GM18951 (cell line): Measurements from ENCODE around the gene EPS8L1.

Source experiments
- POLR2A ChIP-seq: IDR thresholded peaks from 4 replicates; pipeline ENCODE4 v1.6.1; 2011; ENCODE audit warnings: mild to moderate bottlenecking; ENCODE audit not compliant: insufficient read length, insufficient read depth; ENCODE audit errors: extremely low read depth
- in situ Hi-C: fragments of 300-500 bp; cut with MboI; formaldehyde crosslinking; loops from one replicate; pipeline ENCODE4 v1.12.0; 2022; ENCODE audit warnings: low sequenced_read_pairs, mixed read lengths, inconsistent platforms; ENCODE audit not compliant: unreplicated experiment

The EPS8L1 gene

GRCh38 chr19:55079400-55080038 lies 3.9 kb downstream of the EPS8L1 start:
- TF ChIP-seq POLR2A: no peak
- in situ Hi-C loops: no loop called here

- TF ChIP-seq POLR2A: no peak
- in situ Hi-C loops: no loop called here
These were observed 4.7 kb downstream of the EPS8L1 start for GRCh38 chr19:55080121-55080967.

GRCh38 chr19:55080968-55081769 lies 5.5 kb downstream of the EPS8L1 start:
- in situ Hi-C loops: no loop called here
- TF ChIP-seq POLR2A: peak; percentile 49

GRCh38 chr19:55081770-55082019 lies 6.0 kb downstream of the EPS8L1 start:
- in situ Hi-C loops: no loop called here
- TF ChIP-seq POLR2A: no peak

- in situ Hi-C loops: no loop called here
- TF ChIP-seq POLR2A: no peak
These were observed 6.6 kb downstream of the EPS8L1 start for GRCh38 chr19:55082020-55082851.

- no peak for TF ChIP-seq POLR2A
- in situ Hi-C loops: no loop called here
These were observed 7.6 kb downstream of the EPS8L1 start for GRCh38 chr19:55083004-55083850.

- TF ChIP-seq POLR2A: no peak
- in situ Hi-C loops: no loop called here
These were observed 8.7 kb downstream of the EPS8L1 start for GRCh38 chr19:55084416-55084815.

GRCh38 chr19:55085923-55086715 lies 10.4 kb downstream of the EPS8L1 start:
- in situ Hi-C loops: no loop called here
- no peak for TF ChIP-seq POLR2A

GRCh38 chr19:55086730-55087541 lies 11.3 kb downstream of the EPS8L1 start:
- in situ Hi-C loops: no loop called here
- TF ChIP-seq POLR2A: no peak

- in situ Hi-C loops: no loop called here
- TF ChIP-seq POLR2A: no peak
These were observed 11.9 kb downstream of the EPS8L1 start for GRCh38 chr19:55087542-55087901.

- no peak for TF ChIP-seq POLR2A
- in situ Hi-C loops: no loop called here
These were observed 12.4 kb downstream of the EPS8L1 start for GRCh38 chr19:55088021-55088451.
